Fibroblast of lung (primary cell): ENCODE measurements around the gene NDUFS7.

Source experiments
- CTCF ChIP-seq, 2 donors: IDR thresholded peaks in 1 of 2; conservative IDR thresholded peaks in 1 of 2; 1 replicate in 1 of 2; 2 replicates in 1 of 2; pipeline ENCODE4 v1.5.1; 2011 to 2012; ENCODE audit warnings: low read length in 2 of 2, control low read depth in 1 of 2, inconsistent platforms in 1 of 2, low read depth in 1 of 2, mild to moderate bottlenecking in 1 of 2
- EZH2 ChIP-seq: IDR thresholded peaks from 2 replicates; pipeline ENCODE4 v1.5.1; 2012; ENCODE audit warnings: low read length, control low read depth, mild to moderate bottlenecking; ENCODE audit errors: missing control alignments

GRCh38 chr19:1431759-1432506, 48.2 kb downstream of the NDUFS7 start:
- TF ChIP-seq EZH2 (no peak), CTCF (conservative IDR thresholded peaks at IDR 0.05 in 1 of 2, IDR thresholded peaks at IDR 0.05 in 1 of 2; ENCODE audit: low read depth in 1 of 2, low read length in 2 of 2) (no peak)
